ENCODE data around the gene HDGFL3. TPM values are rescaled to one million over a fixed set of nuclear protein-coding genes. Genes with fewer than 3 reads are reported as not detected.

Gene HDGFL3
- total and polyA plus RNA-seq, 2 donors (not counting 1 experiment from before 2014, with no cell fraction given): 43.1 to 59.1 TPM

DNA sequence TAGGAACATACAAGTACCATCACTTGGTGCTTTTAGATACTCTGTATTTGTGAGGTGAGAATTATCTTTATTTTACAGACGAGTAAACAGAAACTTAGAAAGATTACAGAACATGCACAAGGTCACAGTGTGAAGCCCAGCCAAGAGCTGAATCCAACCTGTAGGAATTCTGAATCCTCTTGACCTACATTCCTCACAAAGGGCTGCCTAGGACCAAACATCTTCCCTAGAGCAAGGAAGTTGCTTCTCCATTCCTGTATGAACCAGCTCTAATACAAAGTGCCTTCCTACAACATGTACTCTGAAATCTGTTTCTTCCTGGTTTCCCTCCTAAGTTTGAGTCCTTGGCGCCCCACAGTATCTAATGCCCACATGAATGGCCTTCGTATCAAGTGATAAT, 2.9 kb downstream of the HDGFL3 start:
- TF ChIP-seq EZH2 (IDR thresholded peaks at IDR 0.05; ENCODE audit: low read length, missing control alignments): no peak
- TF ChIP-seq, protein P1, sequence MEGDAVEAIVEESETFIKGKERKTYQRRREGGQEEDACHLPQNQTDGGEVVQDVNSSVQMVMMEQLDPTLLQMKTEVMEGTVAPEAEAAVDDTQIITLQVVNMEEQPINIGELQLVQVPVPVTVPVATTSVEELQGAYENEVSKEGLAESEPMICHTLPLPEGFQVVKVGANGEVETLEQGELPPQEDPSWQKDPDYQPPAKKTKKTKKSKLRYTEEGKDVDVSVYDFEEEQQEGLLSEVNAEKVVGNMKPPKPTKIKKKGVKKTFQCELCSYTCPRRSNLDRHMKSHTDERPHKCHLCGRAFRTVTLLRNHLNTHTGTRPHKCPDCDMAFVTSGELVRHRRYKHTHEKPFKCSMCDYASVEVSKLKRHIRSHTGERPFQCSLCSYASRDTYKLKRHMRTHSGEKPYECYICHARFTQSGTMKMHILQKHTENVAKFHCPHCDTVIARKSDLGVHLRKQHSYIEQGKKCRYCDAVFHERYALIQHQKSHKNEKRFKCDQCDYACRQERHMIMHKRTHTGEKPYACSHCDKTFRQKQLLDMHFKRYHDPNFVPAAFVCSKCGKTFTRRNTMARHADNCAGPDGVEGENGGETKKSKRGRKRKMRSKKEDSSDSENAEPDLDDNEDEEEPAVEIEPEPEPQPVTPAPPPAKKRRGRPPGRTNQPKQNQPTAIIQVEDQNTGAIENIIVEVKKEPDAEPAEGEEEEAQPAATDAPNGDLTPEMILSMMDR (conservative IDR thresholded peaks at IDR 0.05 in 1 of 2, IDR thresholded peaks at IDR 0.05 in 1 of 2; ENCODE audit: low read depth in 1 of 2, low read length in 2 of 2): no peak
- no peak overlapping the region for H3K27ac ChIP-seq (ENCODE audit: insufficient read depth, low read length)

DNA sequence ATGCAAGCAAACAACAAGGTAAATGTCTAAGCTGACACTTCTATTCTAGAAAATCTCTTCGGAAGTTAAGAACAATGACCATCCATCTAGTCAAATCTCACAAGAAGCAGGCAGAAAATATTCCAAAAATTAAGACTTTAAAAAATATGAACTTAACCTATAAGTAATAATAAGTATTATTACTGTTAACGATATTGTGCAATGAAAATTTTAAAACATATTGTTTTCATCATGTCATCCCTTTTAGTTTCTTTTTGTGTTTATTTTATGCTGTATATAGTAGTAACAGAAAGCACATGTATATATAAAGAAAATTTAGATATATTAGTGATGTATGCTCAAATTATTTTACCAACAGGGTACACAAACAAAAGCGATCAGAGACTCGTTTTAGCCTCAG, 4.1 kb downstream of the HDGFL3 start:
- TF ChIP-seq, protein P1 (conservative IDR thresholded peaks at IDR 0.05 in 1 of 2, IDR thresholded peaks at IDR 0.05 in 1 of 2; ENCODE audit: low read depth in 1 of 2, low read length in 2 of 2): no peak
- TF ChIP-seq EZH2 (IDR thresholded peaks at IDR 0.05; ENCODE audit: low read length, missing control alignments): no peak
- Histone ChIP-seq H3K36me3 (ENCODE audit: control insufficient read depth, insufficient read depth, low read length) (no peaks in the 10 kb centered on the region), H3K9ac (ENCODE audit: insufficient read depth, low read length) (no peak overlapping the region), H3K4me2 (ENCODE audit: extremely low read depth, insufficient read depth, low read length) (no peak overlapping the region), H4K20me1 (ENCODE audit: control insufficient read depth, extremely low read depth, insufficient read depth, low read length) (peaks cover 2% of the 10 kb centered on the region), H3K79me2 (ENCODE audit: control insufficient read depth, insufficient read depth, low read length) (peaks cover 72% of the 10 kb centered on the region), H3K9me3 (ENCODE audit: control insufficient read depth, insufficient read depth, low read depth, low read length) (no peaks in the 10 kb centered on the region), H3K4me1 (ENCODE audit: control insufficient read depth, extremely low read depth, insufficient read depth, low read length) (no peaks in the 10 kb centered on the region), H3K4me3 (replicated peaks in 1 of 4; ENCODE audit: control extremely low read depth in 1 of 4, insufficient read depth in 1 of 4, low read depth in 3 of 4, low read length in 4 of 4) (no peak overlapping the region), H3K27ac (ENCODE audit: insufficient read depth, low read length) (no peak overlapping the region), H2AFZ (ENCODE audit: low read length) (no peak overlapping the region), H3K27me3 (ENCODE audit: control insufficient read depth, insufficient read depth, low read length) (no peaks in the 10 kb centered on the region)
- DNase-seq (ENCODE audit: low read depth in 2 of 2): no peak

More for the DNA sequence above, 2.9 kb downstream of the HDGFL3 start:
- Histone ChIP-seq H2AFZ (ENCODE audit: low read length) (no peak overlapping the region), H3K9ac (ENCODE audit: insufficient read depth, low read length) (no peak overlapping the region), H3K27me3 (ENCODE audit: control insufficient read depth, insufficient read depth, low read length) (no peaks in the 10 kb centered on the region), H3K79me2 (ENCODE audit: control insufficient read depth, insufficient read depth, low read length) (peaks cover 63% of the 10 kb centered on the region), H4K20me1 (ENCODE audit: control insufficient read depth, extremely low read depth, insufficient read depth, low read length) (peaks cover 2% of the 10 kb centered on the region), H3K36me3 (ENCODE audit: control insufficient read depth, insufficient read depth, low read length) (no peaks in the 10 kb centered on the region), H3K9me3 (ENCODE audit: control insufficient read depth, insufficient read depth, low read depth, low read length) (no peaks in the 10 kb centered on the region), H3K4me2 (ENCODE audit: extremely low read depth, insufficient read depth, low read length) (peak overlapping the region; percentile 11), H3K4me3 (replicated peaks in 1 of 4; ENCODE audit: control extremely low read depth in 1 of 4, insufficient read depth in 1 of 4, low read depth in 3 of 4, low read length in 4 of 4) (no peak overlapping the region), H3K4me1 (ENCODE audit: control insufficient read depth, extremely low read depth, insufficient read depth, low read length) (no peaks in the 10 kb centered on the region)
- DNase-seq (ENCODE audit: low read depth in 2 of 2): peak in 1 of 2 donors; percentile 35

DNA sequence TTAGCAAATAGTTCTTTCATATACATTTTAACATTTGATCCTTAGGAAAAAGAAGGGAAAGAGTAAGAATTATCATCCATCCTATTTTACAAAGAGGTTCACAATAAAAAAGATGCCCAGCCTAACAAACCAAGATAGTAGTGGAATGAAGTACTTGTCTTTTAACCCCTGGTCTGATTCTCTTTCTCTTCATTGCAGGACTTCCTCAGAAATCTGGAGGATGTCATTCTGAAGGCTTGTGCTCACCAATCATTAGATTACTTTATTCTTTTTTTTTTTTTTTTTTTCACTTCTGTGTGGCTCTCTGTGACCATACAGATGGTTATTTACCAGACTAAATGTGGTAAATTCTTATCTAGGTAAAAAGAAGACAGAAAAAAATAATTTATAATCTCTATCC, 7.0 kb downstream of the HDGFL3 start:
- no peaks in the 10 kb centered on the region for H3K27me3 ChIP-seq (ENCODE audit: control insufficient read depth, insufficient read depth, low read length)
- no peak overlapping the region for H3K4me3 ChIP-seq (replicated peaks in 1 of 4; ENCODE audit: control extremely low read depth in 1 of 4, insufficient read depth in 1 of 4, low read depth in 3 of 4, low read length in 4 of 4)
- peaks cover 2% of the 10 kb centered on the region for H4K20me1 ChIP-seq (ENCODE audit: control insufficient read depth, extremely low read depth, insufficient read depth, low read length)
- DNase-seq (ENCODE audit: low read depth in 2 of 2): peak in 1 of 2 donors; percentile 58
- H2AFZ ChIP-seq (ENCODE audit: low read length): no peak overlapping the region
- H3K9me3 ChIP-seq (ENCODE audit: control insufficient read depth, insufficient read depth, low read depth, low read length): no peaks in the 10 kb centered on the region
- no peak overlapping the region for H3K27ac ChIP-seq (ENCODE audit: insufficient read depth, low read length)
- H3K9ac ChIP-seq (ENCODE audit: insufficient read depth, low read length): no peak overlapping the region
- no peak overlapping the region for H3K4me2 ChIP-seq (ENCODE audit: extremely low read depth, insufficient read depth, low read length)
- peaks cover 72% of the 10 kb centered on the region for H3K79me2 ChIP-seq (ENCODE audit: control insufficient read depth, insufficient read depth, low read length)
- TF ChIP-seq EZH2 (IDR thresholded peaks at IDR 0.05; ENCODE audit: low read length, missing control alignments): no peak
- TF ChIP-seq, protein P1 (conservative IDR thresholded peaks at IDR 0.05 in 1 of 2, IDR thresholded peaks at IDR 0.05 in 1 of 2; ENCODE audit: low read depth in 1 of 2, low read length in 2 of 2): no peak
- H3K4me1 ChIP-seq (ENCODE audit: control insufficient read depth, extremely low read depth, insufficient read depth, low read length): no peaks in the 10 kb centered on the region
- H3K36me3 ChIP-seq (ENCODE audit: control insufficient read depth, insufficient read depth, low read length): no peaks in the 10 kb centered on the region

All from fibroblast of lung (primary cell).